GM12878 (cell line): ENCODE measurements around the gene KLRK1. TPM values are rescaled to one million over a fixed set of nuclear protein-coding genes. Genes with fewer than 3 reads are reported as not detected.

Experiments
- IKZF2 ChIP-seq, 2 experiments: fragments of 450-650 bp; IDR thresholded peaks; 2 replicates each; pipeline ENCODE4 v1.6.1; 2017; ENCODE audit warnings: mild to moderate bottlenecking in 2 of 2, moderate library complexity in 2 of 2
- JUND ChIP-seq: IDR thresholded peaks from 2 replicates; pipeline ENCODE4 v1.6.1; 2012; ENCODE audit warnings: low read depth, mild to moderate bottlenecking, low read length, improper control_type of control experiment, moderate library complexity
- MEF2B ChIP-seq: fragments of 450-650 bp; IDR thresholded peaks from 2 replicates; pipeline ENCODE4 v1.6.1; 2018; ENCODE audit warnings: mild to moderate bottlenecking, moderate library complexity; ENCODE audit not compliant: partially characterized antibody, poor library complexity, severe bottlenecking
- NBN ChIP-seq: fragments of 450-650 bp; IDR thresholded peaks from 2 replicates; pipeline ENCODE4 v1.6.1; 2016
- POLR2AphosphoS5 ChIP-seq: IDR thresholded peaks from 2 replicates; pipeline ENCODE4 v1.6.1; 2011; ENCODE audit warnings: mild to moderate bottlenecking, low read length, inconsistent platforms
- RB1 ChIP-seq: fragments of 450-650 bp; formaldehyde crosslinking; IDR thresholded peaks from 2 replicates; pipeline ENCODE4 v1.6.1; 2017; ENCODE audit warnings: mild to moderate bottlenecking, borderline replicate concordance
- RFX5 ChIP-seq: IDR thresholded peaks from 2 replicates; pipeline ENCODE4 v1.6.1; 2011; ENCODE audit warnings: low read depth, low read length, improper control_type of control experiment
- SMAD1 ChIP-seq: fragments of 450-650 bp; IDR thresholded peaks from 2 replicates; pipeline ENCODE4 v1.6.1; 2018; ENCODE audit warnings: mild to moderate bottlenecking, low read depth; ENCODE audit not compliant: partially characterized antibody
- SMAD5 ChIP-seq: IDR thresholded peaks from 2 replicates; pipeline ENCODE4 v1.6.1; 2016; ENCODE audit warnings: antibody characterized with exemption, low read depth
- SP1 ChIP-seq: IDR thresholded peaks from one replicate; pipeline ENCODE4 v1.6.1; 2011; ENCODE audit warnings: low read depth, low read length
- SUZ12 ChIP-seq: fragments of 200-600 bp; sonication (generic); IDR thresholded peaks from one replicate; pipeline ENCODE4 v1.6.1; 2018; ENCODE audit warnings: antibody characterized with exemption, mild to moderate bottlenecking; ENCODE audit not compliant: unreplicated experiment
- YBX1 ChIP-seq: fragments of 450-650 bp; IDR thresholded peaks from 2 replicates; pipeline ENCODE4 v1.6.1; 2016; ENCODE audit warnings: antibody characterized with exemption
- polyA plus RNA-seq, 11 experiments: library from polyadenylated mRNA; depleted of rRNA in 4 of 11; unstranded in 6 of 11; stranded (reverse) in 5 of 11; fragments of >200 nt; fragmentation: Nextera tagmentation in 4 of 11; fragmentation: Illumina TruSeq in 1 of 11; extraction: Ambion mirVana in 4 of 11; extraction: Trizol in 1 of 11; gene quantifications; 1 replicate in 1 of 11; 2 replicates in 10 of 11; pipeline versions ENCODE4 v1.2.1 to v1.2.3, GENCODE V29; 2011 to 2016; ENCODE audit warnings: inconsistent platforms in 2 of 11, missing spikeins in 2 of 11, low read depth in 1 of 11
- total RNA-seq, 4 experiments: library from RNA; depleted of rRNA in 3 of 4; stranded (reverse); fragments of >200 nt in 3 of 4; fragmentation: Illumina TruSeq in 1 of 4; extraction: Trizol in 1 of 4; gene quantifications; 2 replicates each; pipeline versions ENCODE4 v1.2.1 to v1.2.3, GENCODE V29; 2013 to 2021
- TF ChIP-seq, protein P1 (sequence below): fragments of 450-650 bp; IDR thresholded peaks from 2 replicates; pipeline ENCODE4 v1.6.1; 2017; ENCODE audit warnings: low read depth, mild to moderate bottlenecking, moderate library complexity
- TF ChIP-seq, protein P2 (sequence below): IDR thresholded peaks from 2 replicates; pipeline ENCODE4 v1.6.1; 2011; ENCODE audit warnings: borderline replicate concordance, low read depth, mild to moderate bottlenecking, moderate library complexity, low read length; ENCODE audit not compliant: insufficient read depth, poor library complexity, severe bottlenecking
- TF ChIP-seq, protein P3 (sequence below): IDR thresholded peaks from 2 replicates; pipeline ENCODE4 v1.6.1; 2012; ENCODE audit warnings: mild to moderate bottlenecking, low read depth, low read length
- TF ChIP-seq, protein P4 (sequence below): fragments of 450-650 bp; IDR thresholded peaks from 2 replicates; pipeline ENCODE4 v1.6.1; 2018; ENCODE audit warnings: mild to moderate bottlenecking, low read depth, moderate library complexity; ENCODE audit not compliant: partially characterized antibody
- TF ChIP-seq, protein P5 (sequence below): fragments of 450-650 bp; IDR thresholded peaks from 2 replicates; pipeline ENCODE4 v1.6.1; 2016; ENCODE audit warnings: mild to moderate bottlenecking
- TF ChIP-seq, protein P6 (sequence below): fragments of 150-350 bp; IDR thresholded peaks from 2 replicates; pipeline ENCODE4 v1.6.1; 2014; ENCODE audit warnings: mild to moderate bottlenecking, low read depth, low read length

The KLRK1 gene
- total and polyA plus RNA-seq, 10 of the 15 experiments (the other 5 are each of a cell fraction or from before 2014, with no cell fraction given): 0.27 to 2.0 (median 0.99) TPM

DNA sequence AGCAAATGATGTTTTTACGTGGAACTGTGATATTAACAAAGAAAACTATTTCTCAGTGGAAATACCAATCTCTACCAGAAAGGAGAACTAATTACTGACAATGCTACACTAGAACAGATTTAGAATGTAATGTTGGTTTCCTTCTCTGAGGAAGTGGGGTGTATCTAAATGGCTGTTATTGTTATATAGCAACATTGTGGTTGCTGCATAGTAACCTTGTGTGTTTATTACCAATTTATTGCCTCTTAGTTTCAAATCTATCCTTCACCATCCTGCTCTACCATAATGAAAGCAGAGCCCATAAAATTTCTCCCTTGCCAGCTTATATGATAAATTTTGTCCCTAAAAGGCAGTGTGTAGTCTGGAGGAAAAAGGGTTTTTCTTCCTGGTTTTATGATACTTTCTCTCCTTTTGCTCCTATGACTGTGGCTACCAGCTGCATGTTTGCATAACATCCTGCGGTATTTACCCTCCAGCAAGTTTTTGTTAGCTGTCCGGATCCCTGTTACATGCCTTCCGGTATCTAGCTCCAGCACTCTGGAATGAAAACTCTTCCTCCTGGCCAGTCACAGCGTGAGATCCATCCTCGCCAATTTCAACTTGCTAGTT, 5.7 kb upstream of the KLRK1 start (continued):
- TF ChIP-seq SP1: no peak
- TF ChIP-seq POLR2AphosphoS5: no peak
- TF ChIP-seq, protein P1, sequence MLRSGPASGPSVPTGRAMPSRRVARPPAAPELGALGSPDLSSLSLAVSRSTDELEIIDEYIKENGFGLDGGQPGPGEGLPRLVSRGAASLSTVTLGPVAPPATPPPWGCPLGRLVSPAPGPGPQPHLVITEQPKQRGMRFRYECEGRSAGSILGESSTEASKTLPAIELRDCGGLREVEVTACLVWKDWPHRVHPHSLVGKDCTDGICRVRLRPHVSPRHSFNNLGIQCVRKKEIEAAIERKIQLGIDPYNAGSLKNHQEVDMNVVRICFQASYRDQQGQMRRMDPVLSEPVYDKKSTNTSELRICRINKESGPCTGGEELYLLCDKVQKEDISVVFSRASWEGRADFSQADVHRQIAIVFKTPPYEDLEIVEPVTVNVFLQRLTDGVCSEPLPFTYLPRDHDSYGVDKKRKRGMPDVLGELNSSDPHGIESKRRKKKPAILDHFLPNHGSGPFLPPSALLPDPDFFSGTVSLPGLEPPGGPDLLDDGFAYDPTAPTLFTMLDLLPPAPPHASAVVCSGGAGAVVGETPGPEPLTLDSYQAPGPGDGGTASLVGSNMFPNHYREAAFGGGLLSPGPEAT: peak; percentile 76
- no peak for TF ChIP-seq SUZ12
- TF ChIP-seq RB1: no peak
- TF ChIP-seq, protein P2, sequence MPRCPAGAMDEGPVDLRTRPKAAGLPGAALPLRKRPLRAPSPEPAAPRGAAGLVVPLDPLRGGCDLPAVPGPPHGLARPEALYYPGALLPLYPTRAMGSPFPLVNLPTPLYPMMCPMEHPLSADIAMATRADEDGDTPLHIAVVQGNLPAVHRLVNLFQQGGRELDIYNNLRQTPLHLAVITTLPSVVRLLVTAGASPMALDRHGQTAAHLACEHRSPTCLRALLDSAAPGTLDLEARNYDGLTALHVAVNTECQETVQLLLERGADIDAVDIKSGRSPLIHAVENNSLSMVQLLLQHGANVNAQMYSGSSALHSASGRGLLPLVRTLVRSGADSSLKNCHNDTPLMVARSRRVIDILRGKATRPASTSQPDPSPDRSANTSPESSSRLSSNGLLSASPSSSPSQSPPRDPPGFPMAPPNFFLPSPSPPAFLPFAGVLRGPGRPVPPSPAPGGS: no peak
- TF ChIP-seq, protein P3, sequence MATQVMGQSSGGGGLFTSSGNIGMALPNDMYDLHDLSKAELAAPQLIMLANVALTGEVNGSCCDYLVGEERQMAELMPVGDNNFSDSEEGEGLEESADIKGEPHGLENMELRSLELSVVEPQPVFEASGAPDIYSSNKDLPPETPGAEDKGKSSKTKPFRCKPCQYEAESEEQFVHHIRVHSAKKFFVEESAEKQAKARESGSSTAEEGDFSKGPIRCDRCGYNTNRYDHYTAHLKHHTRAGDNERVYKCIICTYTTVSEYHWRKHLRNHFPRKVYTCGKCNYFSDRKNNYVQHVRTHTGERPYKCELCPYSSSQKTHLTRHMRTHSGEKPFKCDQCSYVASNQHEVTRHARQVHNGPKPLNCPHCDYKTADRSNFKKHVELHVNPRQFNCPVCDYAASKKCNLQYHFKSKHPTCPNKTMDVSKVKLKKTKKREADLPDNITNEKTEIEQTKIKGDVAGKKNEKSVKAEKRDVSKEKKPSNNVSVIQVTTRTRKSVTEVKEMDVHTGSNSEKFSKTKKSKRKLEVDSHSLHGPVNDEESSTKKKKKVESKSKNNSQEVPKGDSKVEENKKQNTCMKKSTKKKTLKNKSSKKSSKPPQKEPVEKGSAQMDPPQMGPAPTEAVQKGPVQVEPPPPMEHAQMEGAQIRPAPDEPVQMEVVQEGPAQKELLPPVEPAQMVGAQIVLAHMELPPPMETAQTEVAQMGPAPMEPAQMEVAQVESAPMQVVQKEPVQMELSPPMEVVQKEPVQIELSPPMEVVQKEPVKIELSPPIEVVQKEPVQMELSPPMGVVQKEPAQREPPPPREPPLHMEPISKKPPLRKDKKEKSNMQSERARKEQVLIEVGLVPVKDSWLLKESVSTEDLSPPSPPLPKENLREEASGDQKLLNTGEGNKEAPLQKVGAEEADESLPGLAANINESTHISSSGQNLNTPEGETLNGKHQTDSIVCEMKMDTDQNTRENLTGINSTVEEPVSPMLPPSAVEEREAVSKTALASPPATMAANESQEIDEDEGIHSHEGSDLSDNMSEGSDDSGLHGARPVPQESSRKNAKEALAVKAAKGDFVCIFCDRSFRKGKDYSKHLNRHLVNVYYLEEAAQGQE: no peak
- TF ChIP-seq YBX1: no peak
- peak; percentile 80 to 84 for TF ChIP-seq IKZF2 (IDR thresholded peaks at IDR 0.05)
- TF ChIP-seq RFX5: no peak
- peak; percentile 86 for TF ChIP-seq SMAD1
- TF ChIP-seq MEF2B: peak; percentile 71
- no peak for TF ChIP-seq SMAD5
- TF ChIP-seq, protein P4, sequence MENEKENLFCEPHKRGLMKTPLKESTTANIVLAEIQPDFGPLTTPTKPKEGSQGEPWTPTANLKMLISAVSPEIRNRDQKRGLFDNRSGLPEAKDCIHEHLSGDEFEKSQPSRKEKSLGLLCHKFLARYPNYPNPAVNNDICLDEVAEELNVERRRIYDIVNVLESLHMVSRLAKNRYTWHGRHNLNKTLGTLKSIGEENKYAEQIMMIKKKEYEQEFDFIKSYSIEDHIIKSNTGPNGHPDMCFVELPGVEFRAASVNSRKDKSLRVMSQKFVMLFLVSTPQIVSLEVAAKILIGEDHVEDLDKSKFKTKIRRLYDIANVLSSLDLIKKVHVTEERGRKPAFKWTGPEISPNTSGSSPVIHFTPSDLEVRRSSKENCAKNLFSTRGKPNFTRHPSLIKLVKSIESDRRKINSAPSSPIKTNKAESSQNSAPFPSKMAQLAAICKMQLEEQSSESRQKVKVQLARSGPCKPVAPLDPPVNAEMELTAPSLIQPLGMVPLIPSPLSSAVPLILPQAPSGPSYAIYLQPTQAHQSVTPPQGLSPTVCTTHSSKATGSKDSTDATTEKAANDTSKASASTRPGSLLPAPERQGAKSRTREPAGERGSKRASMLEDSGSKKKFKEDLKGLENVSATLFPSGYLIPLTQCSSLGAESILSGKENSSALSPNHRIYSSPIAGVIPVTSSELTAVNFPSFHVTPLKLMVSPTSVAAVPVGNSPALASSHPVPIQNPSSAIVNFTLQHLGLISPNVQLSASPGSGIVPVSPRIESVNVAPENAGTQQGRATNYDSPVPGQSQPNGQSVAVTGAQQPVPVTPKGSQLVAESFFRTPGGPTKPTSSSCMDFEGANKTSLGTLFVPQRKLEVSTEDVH: no peak
- no peak for TF ChIP-seq JUND
- TF ChIP-seq, protein P5, sequence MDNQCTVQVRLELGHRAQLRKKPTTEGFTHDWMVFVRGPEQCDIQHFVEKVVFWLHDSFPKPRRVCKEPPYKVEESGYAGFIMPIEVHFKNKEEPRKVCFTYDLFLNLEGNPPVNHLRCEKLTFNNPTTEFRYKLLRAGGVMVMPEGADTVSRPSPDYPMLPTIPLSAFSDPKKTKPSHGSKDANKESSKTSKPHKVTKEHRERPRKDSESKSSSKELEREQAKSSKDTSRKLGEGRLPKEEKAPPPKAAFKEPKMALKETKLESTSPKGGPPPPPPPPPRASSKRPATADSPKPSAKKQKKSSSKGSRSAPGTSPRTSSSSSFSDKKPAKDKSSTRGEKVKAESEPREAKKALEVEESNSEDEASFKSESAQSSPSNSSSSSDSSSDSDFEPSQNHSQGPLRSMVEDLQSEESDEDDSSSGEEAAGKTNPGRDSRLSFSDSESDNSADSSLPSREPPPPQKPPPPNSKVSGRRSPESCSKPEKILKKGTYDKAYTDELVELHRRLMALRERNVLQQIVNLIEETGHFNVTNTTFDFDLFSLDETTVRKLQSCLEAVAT: no peak
- TF ChIP-seq NBN: peak; percentile 62
- TF ChIP-seq, protein P6, sequence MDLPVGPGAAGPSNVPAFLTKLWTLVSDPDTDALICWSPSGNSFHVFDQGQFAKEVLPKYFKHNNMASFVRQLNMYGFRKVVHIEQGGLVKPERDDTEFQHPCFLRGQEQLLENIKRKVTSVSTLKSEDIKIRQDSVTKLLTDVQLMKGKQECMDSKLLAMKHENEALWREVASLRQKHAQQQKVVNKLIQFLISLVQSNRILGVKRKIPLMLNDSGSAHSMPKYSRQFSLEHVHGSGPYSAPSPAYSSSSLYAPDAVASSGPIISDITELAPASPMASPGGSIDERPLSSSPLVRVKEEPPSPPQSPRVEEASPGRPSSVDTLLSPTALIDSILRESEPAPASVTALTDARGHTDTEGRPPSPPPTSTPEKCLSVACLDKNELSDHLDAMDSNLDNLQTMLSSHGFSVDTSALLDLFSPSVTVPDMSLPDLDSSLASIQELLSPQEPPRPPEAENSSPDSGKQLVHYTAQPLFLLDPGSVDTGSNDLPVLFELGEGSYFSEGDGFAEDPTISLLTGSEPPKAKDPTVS: no peak
